RWPE1 (cell line): ENCODE measurements around the gene ATP5PB.

Experiments used
- CTCF ChIA-PET: fragments of 350-600 bp; sonication (Branson Sonifier 250); formaldehyde crosslinking; extraction: SDS; loops from one replicate; lab custom pipeline; 2021; lab: Yijun Ruan, JAX
- POLR2A ChIA-PET: fragments of 400-600 bp; formaldehyde crosslinking; extraction: SDS; loops from one replicate; lab custom pipeline; 2020; ENCODE audit warnings: antibody characterized with exemption; ENCODE audit not compliant: low non-redundant PET; lab: Yijun Ruan, JAX
- DNase-seq: peaks from one replicate; pipeline ENCODE4 v3.0.0; 2012; ENCODE audit warnings: low spot score
- H3K27ac ChIP-seq: fragments of 450-650 bp; 2 replicates; pipeline ENCODE4 v1.5.1; 2017
- CTCF ChIP-seq: fragments of 450-650 bp; conservative IDR thresholded peaks from 2 replicates; pipeline ENCODE4 v1.5.1; 2017; ENCODE audit warnings: low read depth, mild to moderate bottlenecking

ATP5PB gene

GRCh38 chr1:111442457-111442856, 6.8 kb upstream of the ATP5PB start:
- ChIA-PET POLR2A (no interaction called here), CTCF (interaction anchor here (0.6 kb wide), 1 partner anchor 171 kb away, joined by 3 read pairs; no protein-coding TSS in a partner anchor)
- DNase-seq: no peak
- no peak for TF ChIP-seq CTCF
- no peak overlapping the region for H3K27ac ChIP-seq

- POLR2A ChIA-PET: no interaction called here
- no peak overlapping the region for H3K27ac ChIP-seq
- TF ChIP-seq CTCF: no peak
- CTCF ChIA-PET: no interaction called here
- no peak for DNase-seq
These were observed 5.2 kb upstream of the ATP5PB start for GRCh38 chr1:111444031-111444430.

- CTCF ChIA-PET: no interaction called here
- no peak overlapping the region for H3K27ac ChIP-seq
- POLR2A ChIA-PET: no interaction called here
- DNase-seq: no peak
- TF ChIP-seq CTCF: no peak
These were observed 2.7 kb upstream of the ATP5PB start for GRCh38 chr1:111446546-111446945.

- ChIA-PET CTCF (interaction anchor here (0.5 kb wide), 1 partner anchor 299 kb away, joined by 4 read pairs; no protein-coding TSS in a partner anchor), POLR2A (no interaction called here)
- DNase-seq: no peak
- no peak overlapping the region for H3K27ac ChIP-seq
- no peak for TF ChIP-seq CTCF
These were observed 2.0 kb upstream of the ATP5PB start for GRCh38 chr1:111446967-111447892.

- H3K27ac ChIP-seq: peak overlapping the region; percentile 80
- POLR2A ChIA-PET: no interaction called here
- no peak for TF ChIP-seq CTCF
- CTCF ChIA-PET: no interaction called here
- peak; percentile 80 for DNase-seq
These were observed 764 bp upstream of the ATP5PB start for GRCh38 chr1:111448482-111448917.

GRCh38 chr1:111449703-111450017, 396 bp downstream of the ATP5PB start:
- ChIA-PET CTCF (interaction anchor here (0.6 kb wide), 1 partner anchor 683 kb away, joined by 5 read pairs; no protein-coding TSS in a partner anchor), POLR2A (no interaction called here)
- no peak for DNase-seq
- TF ChIP-seq CTCF: no peak
- peak overlapping the region; percentile 80 for H3K27ac ChIP-seq
